Glutamatergic neuron (in vitro differentiated cells): ENCODE data around the gene UTP11. TPM values are rescaled to one million over a fixed set of nuclear protein-coding genes. Genes with fewer than 3 reads are reported as not detected.

Experiments used
- DNase-seq: peaks from one replicate; pipeline ENCODE4 v3.0.0; 2022
- H3K27ac Mint-ChIP-seq: one replicate; pipeline ENCODE4 v1.8.0; 2020; ENCODE audit warnings: mild to moderate bottlenecking, mixed read lengths, inconsistent platforms; ENCODE audit not compliant: unreplicated experiment
- H3K27me3 Mint-ChIP-seq: one replicate; pipeline ENCODE4 v1.8.0; 2020; ENCODE audit warnings: mild to moderate bottlenecking, moderate library complexity, mixed read lengths, inconsistent platforms; ENCODE audit not compliant: unreplicated experiment
- H3K36me3 Mint-ChIP-seq: one replicate; pipeline ENCODE4 v1.8.0; 2020; ENCODE audit warnings: mild to moderate bottlenecking, mixed read lengths, inconsistent platforms; ENCODE audit not compliant: unreplicated experiment
- H3K4me1 Mint-ChIP-seq: one replicate; pipeline ENCODE4 v1.8.0; 2020; ENCODE audit warnings: mild to moderate bottlenecking, low read depth, mixed read lengths, inconsistent platforms; ENCODE audit not compliant: unreplicated experiment
- H3K4me3 Mint-ChIP-seq: one replicate; pipeline ENCODE4 v1.8.0; 2020; ENCODE audit warnings: mild to moderate bottlenecking, mixed read lengths, inconsistent platforms; ENCODE audit not compliant: unreplicated experiment
- H3K9me3 Mint-ChIP-seq: one replicate; pipeline ENCODE4 v1.8.0; 2020; ENCODE audit warnings: mild to moderate bottlenecking, moderate library complexity, mixed read lengths, inconsistent platforms; ENCODE audit not compliant: unreplicated experiment
- CTCF ChIP-seq: fragments of 200-600 bp; sonication (generic); IDR thresholded peaks from one replicate; pipeline ENCODE4 v1.5.0; 2021; ENCODE audit not compliant: partially characterized antibody, unreplicated experiment
- total RNA-seq: library from RNA; stranded (reverse); fragmentation: NEBNext Ultra II Directional; extraction: Animal tissue kit (Norgen Biotek cat#: 25700); gene quantifications from one replicate; pipeline ENCODE4 v1.2.1, GENCODE V29; 2021; ENCODE audit not compliant: unreplicated experiment

The UTP11 gene
- total RNA-seq, 1 donor from 2014 or later: 34.6 TPM

- Mint-ChIP-seq H3K4me3 (no peak overlapping the region), H3K36me3 (no peaks in the 10 kb centered on the region), H3K9me3 (peaks cover 7% of the 10 kb centered on the region), H3K27me3 (no peaks in the 10 kb centered on the region), H3K4me1 (peaks cover 21% of the 10 kb centered on the region), H3K27ac (no peak overlapping the region)
- DNase-seq: no peak
- no peak for TF ChIP-seq CTCF
Measured at GRCh38 chr1:38059635-38060250, 47.2 kb downstream of the UTP11 start.

- Mint-ChIP-seq H3K4me3 (no peak overlapping the region), H3K4me1 (peaks cover 17% of the 10 kb centered on the region), H3K9me3 (peaks cover 7% of the 10 kb centered on the region), H3K36me3 (no peaks in the 10 kb centered on the region), H3K27me3 (no peaks in the 10 kb centered on the region), H3K27ac (no peak overlapping the region)
- TF ChIP-seq CTCF: no peak
- DNase-seq: no peak
Measured at GRCh38 chr1:38060498-38060897, 48.0 kb downstream of the UTP11 start.

- Mint-ChIP-seq H3K27ac (no peak overlapping the region), H3K9me3 (peaks cover 7% of the 10 kb centered on the region), H3K27me3 (no peaks in the 10 kb centered on the region), H3K4me1 (peaks cover 17% of the 10 kb centered on the region), H3K4me3 (no peak overlapping the region), H3K36me3 (no peaks in the 10 kb centered on the region)
- no peak for TF ChIP-seq CTCF
- DNase-seq: no peak
Measured at GRCh38 chr1:38061290-38061689, 48.8 kb downstream of the UTP11 start.

GRCh38 chr1:38061883-38062328, 49.4 kb downstream of the UTP11 start:
- Mint-ChIP-seq H3K4me1 (peaks cover 17% of the 10 kb centered on the region), H3K9me3 (peaks cover 7% of the 10 kb centered on the region), H3K4me3 (no peak overlapping the region), H3K27me3 (no peaks in the 10 kb centered on the region), H3K27ac (no peak overlapping the region), H3K36me3 (no peaks in the 10 kb centered on the region)
- DNase-seq: no peak
- no peak for TF ChIP-seq CTCF

- H3K4me3 Mint-ChIP-seq: no peak overlapping the region
- no peak for TF ChIP-seq CTCF
- no peaks in the 10 kb centered on the region for H3K27me3 Mint-ChIP-seq
- no peak overlapping the region for H3K27ac Mint-ChIP-seq
- peaks cover 7% of the 10 kb centered on the region for H3K9me3 Mint-ChIP-seq
- H3K36me3 Mint-ChIP-seq: no peaks in the 10 kb centered on the region
- H3K4me1 Mint-ChIP-seq: peaks cover 22% of the 10 kb centered on the region
- no peak for DNase-seq
Measured at GRCh38 chr1:38062361-38063288, 50.1 kb downstream of the UTP11 start.
